Astrocyte of the cerebellum (primary cell): ENCODE results near the gene IFNA7.
"Not testable (repeated sequence)": the region's sequence is repeated elsewhere in the genome, so short reads cannot be mapped to it uniquely, and the experiment has no call there.

Experiments used
- DNase-seq: peaks from one replicate; pipeline ENCODE4 v3.0.0-alpha.2; 2011; ENCODE audit warnings: low read depth
- H3K4me3 ChIP-seq: 2 replicates; pipeline ENCODE4 v1.5.1; 2011; ENCODE audit warnings: mild to moderate bottlenecking, low read depth, low read length, moderate library complexity
- CTCF ChIP-seq: IDR thresholded peaks from 2 replicates; pipeline ENCODE4 v1.5.1; 2012; ENCODE audit warnings: low read length, low read depth, moderate library complexity, mild to moderate bottlenecking; ENCODE audit errors: missing control alignments
- in situ Hi-C: cut with HindIII; loops from 2 replicates; pipeline ENCODE4 v1.10.0; 2017; ENCODE audit warnings: low sequenced_read_pairs

IFNA7 gene

GRCh38 chr9:21205204-21205603, 3.2 kb upstream of the IFNA7 start:
- no peak for TF ChIP-seq CTCF
- H3K4me3 ChIP-seq: no peak overlapping the region
- in situ Hi-C loops: no loop called here
- no peak for DNase-seq

GRCh38 chr9:21194867-21195776, 6.9 kb downstream of the IFNA7 start:
- H3K4me3 ChIP-seq, in situ Hi-C loops, DNase-seq: not testable (repeated sequence)
- TF ChIP-seq CTCF: peak; percentile 60

DNA sequence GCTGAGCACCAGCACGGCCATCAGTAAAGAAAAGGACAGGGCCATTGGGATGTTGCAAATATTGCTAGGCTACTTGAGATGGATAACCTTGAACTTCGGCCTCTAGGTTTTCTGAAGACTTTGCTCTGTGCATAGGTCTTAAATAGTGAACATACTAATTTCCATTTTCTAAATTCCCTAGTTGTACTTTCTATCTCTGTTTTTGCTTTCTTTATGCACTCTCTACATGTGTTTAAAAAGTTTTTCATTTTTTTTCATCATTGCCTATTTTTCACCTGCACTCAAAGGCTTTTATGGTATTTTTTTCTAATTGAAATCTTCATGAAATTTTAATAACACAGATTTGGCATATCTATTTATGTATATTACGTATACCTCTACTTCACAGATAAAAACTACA, 14.5 kb downstream of the IFNA7 start, which contains the start of gene IFNA4:
Gene IFNA4, minus strand, starts transcription at position 101 of the 400 bp plus-strand sequence. Its CDS starts 56 bp downstream, at position 45.
- H3K4me3 ChIP-seq, DNase-seq, in situ Hi-C loops: not testable (repeated sequence)

- in situ Hi-C loops, H3K4me3 ChIP-seq, DNase-seq: not testable (repeated sequence)
- TF ChIP-seq CTCF: peak; percentile 46
These were observed 18.9 kb downstream of the IFNA7 start for GRCh38 chr9:21182810-21183736.

DNA sequence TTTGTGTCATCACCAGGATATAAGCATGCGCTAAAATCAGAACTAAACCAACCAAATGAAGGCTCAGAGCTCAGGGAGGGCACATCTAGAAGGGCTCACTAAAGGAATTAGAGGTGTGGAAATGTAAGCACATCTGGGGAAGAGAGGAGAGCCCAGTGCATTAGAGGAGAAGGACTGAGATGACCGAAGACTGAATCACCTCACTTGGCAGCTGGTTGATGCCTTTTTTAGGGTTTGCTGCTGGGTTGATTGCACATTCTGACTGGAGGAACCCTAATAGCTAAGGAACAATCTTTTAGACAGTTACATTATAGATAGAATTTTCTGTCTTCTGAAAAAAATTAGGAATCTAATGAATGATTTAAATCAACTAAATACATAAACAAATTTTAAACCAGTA, 27.3 kb downstream of the IFNA7 start:
- in situ Hi-C loops: no loop called here
- DNase-seq: no peak
- H3K4me3 ChIP-seq: no peak overlapping the region
- no peak for TF ChIP-seq CTCF

- TF ChIP-seq CTCF: no peak
- H3K4me3 ChIP-seq: no peak overlapping the region
- in situ Hi-C loops: no loop called here
- no peak for DNase-seq
These were observed 29.8 kb downstream of the IFNA7 start for GRCh38 chr9:21172156-21172555.
